ENCODE data around the gene VSTM2L. TPM values are rescaled to one million over a fixed set of nuclear protein-coding genes. Genes with fewer than 3 reads are reported as not detected.

The VSTM2L gene
- total RNA-seq, 2 donors from 2014 or later = 1.1 TPM

GRCh38 chr20:37896932-37897548, 5.9 kb upstream of the VSTM2L start:
- ATAC-seq (no peak), DNase-seq (no peak)
- intact Hi-C loops (cut with DNase I, micrococcal nuclease) = no loop called here

DNA sequence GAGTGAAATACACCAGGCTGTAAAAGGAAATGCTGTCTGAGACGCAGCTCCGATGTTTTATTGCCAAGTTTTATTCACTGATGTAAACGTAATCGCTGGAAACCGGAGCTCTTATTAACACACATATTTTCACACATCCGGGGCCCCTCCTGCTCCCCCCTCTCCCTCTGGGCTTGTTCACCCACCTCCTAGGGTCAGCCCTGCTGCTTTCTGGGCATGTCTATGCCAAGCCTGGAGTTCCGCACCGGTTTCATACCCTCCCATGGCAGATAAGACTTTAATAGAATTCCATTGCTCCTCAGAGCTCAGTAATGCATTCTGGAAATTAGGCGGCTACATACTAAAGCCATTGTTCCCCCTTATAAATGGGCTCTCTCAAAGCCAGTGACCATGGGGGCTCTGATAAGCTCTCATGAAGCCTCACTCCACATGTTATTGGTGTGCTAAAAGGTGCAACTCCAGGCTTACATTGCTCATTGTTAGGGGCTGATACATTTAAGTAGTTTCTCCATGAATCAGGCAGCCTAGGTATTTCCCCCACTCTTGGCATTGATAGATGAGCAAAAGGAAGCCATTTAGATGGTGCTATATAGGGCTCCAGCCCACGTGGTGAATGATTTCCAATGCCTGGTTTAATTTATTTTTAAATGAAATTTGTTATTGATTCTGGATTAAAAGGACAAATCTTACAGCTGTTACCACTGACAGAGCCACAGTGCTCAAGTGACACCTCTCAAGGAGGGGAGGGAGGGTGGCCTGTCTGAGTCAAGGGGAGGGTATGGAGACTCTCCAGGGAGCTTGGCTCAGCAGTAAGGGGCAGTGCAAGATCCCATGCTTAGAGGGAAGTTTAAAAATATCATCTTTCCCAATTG, 4.5 kb upstream of the VSTM2L start:
- DNase-seq = no peak
- intact Hi-C loops (cut with DNase I, micrococcal nuclease) = no loop called here

DNA sequence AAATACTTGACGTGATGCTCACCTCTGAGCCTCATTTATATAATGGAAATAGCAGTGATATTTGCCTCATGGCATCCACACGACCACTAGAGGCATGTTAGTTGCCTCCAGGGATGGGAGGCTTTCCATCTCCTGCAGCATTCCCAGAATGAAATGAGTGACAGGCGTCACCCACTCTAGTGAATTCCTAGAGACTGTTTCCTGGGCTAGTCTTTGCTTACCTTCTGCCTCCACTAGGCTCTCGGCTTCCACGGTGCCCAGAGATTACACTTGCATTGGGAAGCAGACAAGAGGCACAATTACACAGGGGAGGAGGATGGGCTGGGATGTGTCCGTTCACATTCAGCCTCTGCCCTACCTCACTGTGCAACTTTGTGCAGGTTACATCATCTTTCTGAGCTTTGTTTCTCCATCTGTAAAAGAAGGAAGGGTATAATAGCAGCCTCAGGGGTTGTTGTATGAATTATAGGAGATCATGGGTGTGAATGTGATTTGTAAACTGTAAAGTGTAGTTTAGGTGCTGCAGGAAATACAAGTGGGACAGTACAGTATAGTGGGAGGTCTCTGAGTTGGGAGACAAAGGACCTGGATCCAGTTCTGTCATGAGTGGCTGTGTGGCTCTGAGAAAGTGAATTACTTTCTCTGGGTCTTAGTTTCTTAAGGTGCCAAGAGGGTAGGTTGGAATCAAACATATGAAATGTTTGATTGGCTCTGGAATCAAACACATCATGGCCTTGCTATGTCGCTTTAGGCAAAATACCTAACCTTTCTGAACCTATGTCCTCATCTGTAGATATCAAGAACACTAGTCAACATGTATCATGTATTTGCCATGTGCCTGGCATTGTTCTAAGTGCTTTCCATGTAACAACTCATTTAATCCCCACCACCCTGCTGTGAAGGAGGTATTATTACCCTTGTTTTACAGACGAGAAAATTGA, 3.6 kb upstream of the VSTM2L start:
- DNase-seq (no peak), ATAC-seq (no peak)
- intact Hi-C loops (cut with DNase I, micrococcal nuclease) = no loop called here

More for the DNA sequence above, 4.5 kb upstream of the VSTM2L start:
- ATAC-seq = no peak

DNA sequence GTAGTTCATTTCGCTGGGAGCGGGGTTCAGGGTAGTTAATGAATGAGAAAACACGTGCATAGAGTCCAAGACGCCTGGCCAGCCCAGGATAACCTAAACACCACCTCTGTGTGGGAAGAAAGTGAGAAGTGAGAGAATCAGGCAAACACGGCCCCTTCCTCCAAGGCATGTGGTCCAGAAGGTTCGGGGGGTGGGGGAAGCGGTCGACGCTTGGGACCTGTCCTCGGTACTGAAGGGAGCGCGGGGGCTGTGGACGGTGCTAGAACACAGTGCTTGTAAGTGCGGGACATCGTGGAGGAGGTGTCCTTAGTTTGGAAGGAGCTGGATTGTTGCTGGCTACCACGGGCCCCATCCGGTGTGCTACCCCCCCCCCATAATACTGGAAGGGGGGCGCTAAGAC, 1.7 kb upstream of the VSTM2L start:
- no peak for ATAC-seq
- intact Hi-C loops (cut with DNase I, micrococcal nuclease) = no loop called here

GRCh38 chr20:37901654-37902503, 1.0 kb upstream of the VSTM2L start:
- peak; percentile 79 for ATAC-seq
- intact Hi-C loops (cut with DNase I, micrococcal nuclease) = no loop called here

More for the DNA sequence above, 1.7 kb upstream of the VSTM2L start:
- DNase-seq = no peak

DNA sequence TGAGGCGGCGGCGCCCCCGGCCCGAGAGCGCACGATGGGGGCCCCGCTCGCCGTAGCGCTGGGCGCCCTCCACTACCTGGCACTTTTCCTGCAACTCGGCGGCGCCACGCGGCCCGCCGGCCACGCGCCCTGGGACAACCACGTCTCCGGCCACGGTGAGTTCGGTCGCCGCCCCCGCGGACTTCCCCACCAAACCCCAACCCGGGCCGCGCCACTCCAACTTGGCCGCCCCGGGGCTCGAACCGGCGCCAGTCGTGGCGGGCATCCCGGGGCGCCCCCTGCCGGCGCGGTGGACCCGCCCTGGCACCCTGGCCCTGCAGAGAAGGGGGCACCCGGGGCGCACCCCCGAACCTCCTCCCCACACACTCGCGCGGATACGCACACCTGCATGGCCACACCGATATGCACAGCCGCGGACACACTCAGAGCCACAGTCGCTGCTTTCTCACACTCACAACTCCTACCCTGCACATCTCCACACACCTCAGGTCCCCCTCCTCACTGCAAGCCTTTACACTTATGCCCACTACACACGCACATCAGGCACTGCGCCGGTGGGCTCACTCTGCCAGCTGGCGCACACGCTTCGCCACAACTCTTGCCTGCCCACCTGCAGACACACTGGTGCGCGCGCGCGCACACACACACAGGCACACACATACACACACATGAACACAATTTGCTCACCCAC, 535 bp downstream of the VSTM2L start:
- ATAC-seq (no peak), DNase-seq (no peak)
- intact Hi-C loops (cut with DNase I, micrococcal nuclease) = no loop called here

More at GRCh38 chr20:37901654-37902503, 1.0 kb upstream of the VSTM2L start:
- peak in 1 of 2 donors; percentile 39 for DNase-seq

DNA sequence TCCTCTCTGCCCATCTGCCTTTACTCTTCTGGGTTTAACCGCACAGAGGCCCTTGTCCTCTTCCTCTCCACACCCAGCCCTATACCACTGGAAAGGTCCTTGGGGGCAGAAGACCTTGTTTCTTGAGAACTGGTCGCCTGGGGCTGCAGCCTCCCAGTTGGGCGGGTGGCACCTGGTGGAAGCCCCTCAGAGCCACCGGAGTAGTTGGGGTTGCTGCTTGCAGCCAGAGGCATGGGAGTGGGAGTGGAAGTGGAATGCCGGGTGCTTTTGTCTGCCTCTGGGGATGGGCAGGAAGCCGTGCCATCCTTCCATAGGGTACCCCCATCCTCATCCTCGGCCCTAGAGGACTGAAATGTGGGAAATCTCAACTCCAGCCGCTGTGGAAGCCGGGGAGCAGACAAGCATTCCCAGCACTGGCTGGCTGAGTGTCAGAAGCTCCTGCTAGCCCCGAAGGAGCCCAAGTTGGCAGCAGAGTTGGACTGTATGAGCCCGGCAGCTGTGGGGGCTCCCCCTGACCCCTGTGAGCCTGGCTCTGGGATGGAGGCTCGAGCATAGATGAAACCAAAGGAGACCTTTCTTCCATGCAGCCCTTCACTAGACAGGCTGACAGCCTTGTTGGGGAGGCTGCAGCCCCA, 1.2 kb downstream of the VSTM2L start:
- intact Hi-C loops (cut with DNase I, micrococcal nuclease) = no loop called here
- DNase-seq = no peak
- ATAC-seq = no peak

- DNase-seq (no peak), ATAC-seq (no peak)
- intact Hi-C loops (cut with DNase I, micrococcal nuclease) = no loop called here
Measured at GRCh38 chr20:37904845-37905373, 2.0 kb downstream of the VSTM2L start.

- ATAC-seq (no peak), DNase-seq (no peak)
- intact Hi-C loops (cut with DNase I, micrococcal nuclease) = no loop called here
Measured at GRCh38 chr20:37905671-37906613, 3.0 kb downstream of the VSTM2L start.

GRCh38 chr20:37907330-37907676, 4.4 kb downstream of the VSTM2L start:
- DNase-seq (no peak), ATAC-seq (no peak)
- intact Hi-C loops (cut with DNase I, micrococcal nuclease) = no loop called here

DNA sequence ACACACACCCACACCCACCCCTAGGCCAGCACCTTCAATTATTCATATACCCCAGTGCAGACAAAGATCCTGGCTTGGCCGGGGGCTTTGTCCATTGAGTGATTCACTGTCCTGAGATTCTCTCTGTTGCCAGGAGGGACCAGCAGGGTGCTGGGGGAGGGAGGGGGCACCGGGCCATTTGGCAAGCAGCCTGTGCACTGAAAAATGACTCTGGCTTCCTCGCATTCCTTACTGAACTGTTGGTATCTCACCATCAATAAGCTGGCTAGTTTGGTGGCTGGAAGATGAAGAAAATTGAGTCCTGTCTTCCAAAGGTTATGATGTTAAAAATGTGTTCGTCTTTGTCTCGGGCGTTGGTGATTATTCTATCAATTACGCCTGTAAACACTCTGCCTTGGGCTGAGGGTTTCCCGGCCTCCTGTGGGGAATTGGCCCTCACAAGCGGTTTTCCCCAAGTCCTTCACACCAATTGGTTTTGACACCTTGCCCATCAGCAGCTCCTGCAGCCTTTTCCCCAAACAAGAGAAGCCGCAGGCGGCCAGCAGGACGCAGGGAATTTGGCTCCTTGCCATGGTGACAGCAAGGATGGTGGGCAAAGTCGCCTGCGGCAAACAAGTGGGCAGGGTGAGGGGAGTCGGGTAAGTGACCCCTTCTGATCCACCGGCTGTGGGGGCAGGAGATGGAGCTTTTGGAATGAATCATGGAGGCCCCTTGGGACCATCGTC, 4.9 kb downstream of the VSTM2L start:
- DNase-seq (no peak), ATAC-seq (no peak)
- intact Hi-C loops (cut with DNase I, micrococcal nuclease) = no loop called here

DNA sequence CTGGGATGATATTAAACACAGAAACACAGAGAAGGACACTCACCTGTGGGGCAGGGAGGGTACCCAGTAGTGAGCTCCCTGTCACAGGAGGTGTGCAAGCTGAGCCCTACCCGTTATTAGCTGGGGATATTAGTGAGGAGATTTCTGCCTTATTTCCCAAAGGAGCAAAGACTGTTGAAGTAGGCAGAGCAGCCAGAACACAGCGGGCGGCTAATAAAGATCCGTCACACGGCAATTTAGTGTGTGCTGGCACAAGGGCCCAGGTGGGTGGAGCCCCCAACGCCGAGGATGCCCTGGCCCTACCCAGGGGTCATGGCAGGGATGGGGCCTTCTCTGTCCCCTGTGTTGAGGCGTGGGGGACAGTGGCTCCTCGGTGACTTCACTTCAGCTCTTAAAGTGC, 8.3 kb downstream of the VSTM2L start:
- intact Hi-C loops (cut with DNase I, micrococcal nuclease) = no loop called here
- DNase-seq = no peak
- no peak for ATAC-seq

DNA sequence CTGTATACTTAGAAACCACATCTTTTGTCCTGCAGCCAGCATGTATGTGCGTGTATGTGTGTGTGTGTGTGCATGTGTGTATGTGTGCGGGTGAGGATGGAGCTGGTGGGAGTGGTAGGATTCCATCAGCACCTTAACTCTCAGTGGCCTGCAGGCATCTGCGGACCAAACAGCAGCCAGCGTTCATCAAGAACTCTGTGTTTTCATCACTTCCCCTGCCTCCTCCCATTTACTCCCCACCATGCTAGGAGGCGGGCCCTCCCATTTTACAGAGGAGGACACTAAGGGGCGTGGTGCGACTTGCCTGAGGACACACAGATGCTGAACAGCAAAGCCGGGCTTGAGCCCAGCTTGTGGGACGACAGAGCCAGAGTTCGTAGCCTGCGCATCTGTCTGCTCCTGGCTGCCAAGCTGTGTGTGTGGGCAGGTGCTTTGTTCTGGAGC, 8.9 kb downstream of the VSTM2L start:
- DNase-seq = peak; percentile 31 to 44
- ATAC-seq = peak; percentile 24
- intact Hi-C loops (cut with DNase I, micrococcal nuclease) = no loop called here

GRCh38 chr20:37912874-37913273, 9.9 kb downstream of the VSTM2L start:
- ATAC-seq = no peak
- DNase-seq = no peak
- intact Hi-C loops (cut with DNase I, micrococcal nuclease) = no loop called here

DNA sequence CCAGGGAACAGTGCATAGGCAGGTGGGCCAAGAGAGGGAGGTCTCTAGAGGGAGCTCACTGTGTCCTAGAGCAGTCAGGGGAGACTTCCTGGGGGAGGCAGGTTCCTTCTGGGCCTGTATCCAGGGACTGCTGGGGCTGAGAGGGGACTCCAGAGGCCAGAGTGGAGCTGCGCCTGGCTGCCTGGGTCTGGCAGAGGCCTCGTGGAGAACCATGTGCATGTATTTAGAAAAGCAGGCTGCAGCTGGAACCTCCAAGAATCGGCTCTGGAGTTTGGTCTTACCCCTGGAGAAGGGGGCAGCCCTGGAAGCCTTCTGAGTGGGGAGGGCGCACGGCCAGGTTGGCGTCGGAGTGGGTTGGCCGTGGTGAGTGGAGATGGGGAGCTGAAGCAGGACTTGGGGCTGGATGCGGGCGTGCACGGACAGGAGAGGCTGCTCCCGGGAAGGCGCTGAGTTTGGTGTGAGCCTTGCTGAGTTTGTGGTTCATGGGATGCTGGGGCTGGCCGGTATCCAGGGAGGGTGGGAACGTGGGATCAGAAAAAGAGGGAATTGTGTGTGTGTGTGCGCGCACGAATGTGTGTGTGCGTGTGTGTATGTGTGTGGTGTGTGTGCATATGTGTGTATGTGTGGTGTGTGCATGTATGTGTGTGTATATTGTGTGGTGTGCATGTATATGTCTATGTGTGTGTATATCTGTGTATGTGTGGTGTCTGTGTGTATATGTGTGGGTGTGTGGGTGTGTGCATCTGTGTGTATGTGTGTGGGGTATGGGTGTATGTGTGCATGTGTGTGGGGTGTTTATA, 10.8 kb downstream of the VSTM2L start:
- intact Hi-C loops (cut with DNase I, micrococcal nuclease) = no loop called here
- no peak for DNase-seq
- no peak for ATAC-seq

Measured in left colon (tissue), 2 donors.